ENCODE results near the gene PRM3.

The PRM3 gene

GRCh38 chr16:11224096-11224893 lies 49.1 kb downstream of the PRM3 start:
- DNase-seq = no peak

Data from SW 1271 (cell line).